SJCRH30 (cell line): Measurements from ENCODE around the gene DGKQ. TPM values are rescaled to one million over a fixed set of nuclear protein-coding genes. Genes with fewer than 3 reads are reported as not detected.
"Not testable (repeated sequence)": the region's sequence is repeated elsewhere in the genome, so short reads cannot be mapped to it uniquely, and the experiment has no call there.

Experiments used
- DNase-seq, 2 experiments: peaks; one replicate each; pipeline ENCODE4 v3.0.0-alpha.2; 2015 to 2020
- H3K27ac ChIP-seq: fragments of 250-450 bp; sonication (Bioruptor Pico); 2 replicates; pipeline ENCODE4 v1.5.1; 2020; ENCODE audit warnings: mild to moderate bottlenecking, moderate library complexity
- H3K27me3 ChIP-seq: fragments of 250-450 bp; sonication (Bioruptor Pico); 2 replicates; pipeline ENCODE4 v1.5.1; 2020; ENCODE audit warnings: mild to moderate bottlenecking, moderate library complexity
- H3K36me3 ChIP-seq: fragments of 250-450 bp; sonication (Bioruptor Pico); 2 replicates; pipeline ENCODE4 v1.5.1; 2020; ENCODE audit warnings: mild to moderate bottlenecking, moderate library complexity
- H3K4me1 ChIP-seq: fragments of 250-450 bp; sonication (Bioruptor Pico); 2 replicates; pipeline ENCODE4 v1.5.1; 2020; ENCODE audit warnings: mild to moderate bottlenecking, moderate library complexity
- H3K4me3 ChIP-seq: fragments of 250-450 bp; sonication (Bioruptor Pico); 2 replicates; pipeline ENCODE4 v1.5.1; 2020; ENCODE audit warnings: mild to moderate bottlenecking, moderate library complexity
- H3K9me3 ChIP-seq: fragments of 250-450 bp; sonication (Bioruptor Pico); replicated peaks from 2 replicates; pipeline ENCODE4 v1.5.1; 2020; ENCODE audit warnings: mild to moderate bottlenecking, moderate library complexity
- total RNA-seq: library from RNA; depleted of rRNA; stranded (reverse); fragments of >200 nt; shearing (Covaris generic); gene quantifications from 2 replicates; pipeline ENCODE4 v1.2.3, GENCODE V29; 2014

Gene DGKQ
- total RNA-seq, 1 experiment from 2014 or later = 2.8 TPM

GRCh38 chr4:929096-929765 lies 44.1 kb downstream of the DGKQ start:
- no peaks in the 10 kb centered on the region for H3K9me3 ChIP-seq
- no peaks in the 10 kb centered on the region for H3K27me3 ChIP-seq
- H3K4me1 ChIP-seq = peaks cover 13% of the 10 kb centered on the region
- no peak overlapping the region for H3K27ac ChIP-seq
- no peak for DNase-seq
- no peak overlapping the region for H3K4me3 ChIP-seq
- peaks cover 5% of the 10 kb centered on the region; the same call in 1 of the 2 replicates for H3K36me3 ChIP-seq

- not testable (repeated sequence) for H3K9me3 ChIP-seq, H3K27ac ChIP-seq, H3K36me3 ChIP-seq, DNase-seq, H3K27me3 ChIP-seq, H3K4me3 ChIP-seq
- H3K4me1 ChIP-seq = peaks cover 13% of the 10 kb centered on the region
Observed at GRCh38 chr4:927566-927965, 45.8 kb downstream of the DGKQ start.

GRCh38 chr4:926538-926937 lies 46.8 kb downstream of the DGKQ start:
- no peak for DNase-seq

DNA sequence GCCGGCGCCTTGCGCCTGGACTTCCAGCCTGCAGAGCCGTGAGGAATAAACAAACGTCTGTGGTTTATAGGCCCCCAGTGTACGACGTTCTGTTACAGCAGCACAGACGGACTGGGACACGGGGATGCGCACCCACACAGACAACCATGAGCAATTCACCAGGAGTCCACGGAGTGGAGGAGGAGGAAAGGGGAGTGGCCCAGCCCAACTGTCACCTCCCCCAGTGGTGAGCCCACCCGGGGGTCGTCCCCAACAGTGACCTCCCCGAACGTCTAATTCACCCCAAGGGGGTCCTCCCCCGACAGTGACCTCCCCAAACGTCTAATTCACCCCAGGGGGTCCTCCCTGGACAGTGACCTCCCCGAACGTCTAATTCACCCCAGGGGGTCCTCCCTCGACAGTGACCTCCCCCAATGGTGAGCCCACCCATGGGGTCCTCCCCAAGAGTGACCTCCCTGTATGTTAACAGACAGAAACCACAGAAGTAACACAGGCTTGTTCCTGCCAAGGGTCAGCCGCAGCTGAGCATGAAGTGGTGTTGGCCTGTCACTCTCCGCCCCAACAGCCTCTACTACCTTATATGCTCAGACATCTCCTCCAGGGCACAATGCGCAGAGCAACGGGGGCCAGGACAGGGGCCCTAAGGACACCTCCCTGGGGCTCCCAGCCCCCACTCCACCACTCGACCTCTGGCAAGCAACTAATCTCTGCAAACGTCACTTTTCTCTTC lies 47.4 kb downstream of the DGKQ start:
- H3K36me3 ChIP-seq = peaks cover 5% of the 10 kb centered on the region; the same call in 1 of the 2 replicates
- H3K9me3 ChIP-seq = no peaks in the 10 kb centered on the region
- DNase-seq = no peak
- no peak overlapping the region for H3K4me3 ChIP-seq
- peaks cover 13% of the 10 kb centered on the region for H3K4me1 ChIP-seq
- H3K27me3 ChIP-seq = no peaks in the 10 kb centered on the region
- no peak overlapping the region for H3K27ac ChIP-seq

More at GRCh38 chr4:926538-926937, 46.8 kb downstream of the DGKQ start:
- H3K4me1 ChIP-seq = peaks cover 13% of the 10 kb centered on the region
- peaks cover 5% of the 10 kb centered on the region; the same call in 1 of the 2 replicates for H3K36me3 ChIP-seq
- H3K27ac ChIP-seq = no peak overlapping the region
- no peaks in the 10 kb centered on the region for H3K27me3 ChIP-seq
- H3K9me3 ChIP-seq = no peaks in the 10 kb centered on the region
- H3K4me3 ChIP-seq = no peak overlapping the region

- Histone ChIP-seq H3K4me1 (peaks cover 5% of the 10 kb centered on the region), H3K36me3 (peaks cover 5% of the 10 kb centered on the region; the same call in 1 of the 2 replicates), H3K4me3 (no peak overlapping the region), H3K27me3 (no peaks in the 10 kb centered on the region), H3K9me3 (no peaks in the 10 kb centered on the region), H3K27ac (no peak overlapping the region)
- DNase-seq = no peak
Observed at GRCh38 chr4:925171-925570, 48.2 kb downstream of the DGKQ start.

DNA sequence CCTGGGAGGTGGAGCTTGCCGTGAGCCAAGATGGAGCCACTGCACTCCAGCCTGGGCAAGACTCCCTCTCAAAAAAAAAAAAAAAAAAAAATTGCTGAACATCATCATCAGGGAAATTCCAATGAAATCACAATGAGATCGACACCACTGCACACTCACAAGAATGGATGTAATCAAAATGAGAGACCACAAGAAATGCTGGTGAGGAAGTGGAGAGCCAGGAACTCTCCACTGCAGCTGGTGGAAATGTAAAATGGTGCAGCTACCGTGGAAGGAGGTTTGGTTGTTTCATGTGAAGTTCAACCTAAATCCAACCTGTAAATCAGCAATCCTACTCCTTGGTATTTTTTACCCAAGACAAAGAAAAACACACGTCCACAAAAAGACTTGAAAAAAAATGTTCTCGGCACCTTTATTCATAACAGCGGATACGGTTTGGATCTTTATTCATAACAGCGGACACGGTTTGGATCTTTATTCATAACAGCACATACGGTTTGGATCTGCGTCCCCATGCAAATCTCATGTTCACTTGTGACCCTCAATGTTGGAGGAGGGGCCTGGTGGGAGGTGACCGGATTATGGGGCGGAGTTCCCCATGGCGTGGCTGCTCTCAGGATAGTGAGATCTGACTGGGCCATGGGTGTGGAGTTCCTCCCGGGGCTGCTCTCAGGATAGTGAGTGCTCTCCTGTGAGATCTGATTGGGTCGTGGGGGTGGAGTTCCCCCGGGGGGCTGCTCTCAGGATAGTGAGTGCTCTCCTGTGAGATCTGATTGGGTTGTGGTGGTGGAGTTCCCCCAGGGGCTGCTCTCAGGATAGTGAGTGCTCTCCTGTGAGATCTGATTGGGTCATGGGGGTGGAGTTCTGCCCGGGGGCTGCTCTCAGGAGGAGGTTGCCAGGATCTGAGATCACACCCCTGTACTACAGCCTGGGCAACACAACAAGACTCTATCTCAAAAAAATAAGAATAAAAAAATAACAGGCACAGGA lies 49.0 kb downstream of the DGKQ start:
- H3K9me3 ChIP-seq = no peaks in the 10 kb centered on the region
- H3K4me3 ChIP-seq = no peak overlapping the region
- DNase-seq = no peak
- no peaks in the 10 kb centered on the region for H3K4me1 ChIP-seq
- H3K36me3 ChIP-seq = peaks cover 5% of the 10 kb centered on the region; the same call in 1 of the 2 replicates
- no peak overlapping the region for H3K27ac ChIP-seq
- H3K27me3 ChIP-seq = no peaks in the 10 kb centered on the region

- Histone ChIP-seq H3K27ac (no peak overlapping the region), H3K27me3 (no peaks in the 10 kb centered on the region), H3K36me3 (peaks cover 5% of the 10 kb centered on the region; the same call in 1 of the 2 replicates), H3K9me3 (peaks cover 5% of the 10 kb centered on the region; the same call in 1 of the 2 replicates), H3K4me3 (no peak overlapping the region), H3K4me1 (no peaks in the 10 kb centered on the region)
- no peak for DNase-seq
Observed at GRCh38 chr4:921830-922331, 51.5 kb downstream of the DGKQ start.

GRCh38 chr4:919004-919680 lies 54.2 kb downstream of the DGKQ start:
- not testable (repeated sequence) for H3K27ac ChIP-seq, H3K27me3 ChIP-seq

GRCh38 chr4:918591-918990 lies 54.8 kb downstream of the DGKQ start:
- H3K4me1 ChIP-seq, H3K9me3 ChIP-seq, H3K27ac ChIP-seq: not testable (repeated sequence)

More at GRCh38 chr4:919004-919680, 54.2 kb downstream of the DGKQ start:
- H3K4me3 ChIP-seq, H3K4me1 ChIP-seq, DNase-seq, H3K9me3 ChIP-seq, H3K36me3 ChIP-seq: not testable (repeated sequence)

GRCh38 chr4:917992-918391 lies 55.4 kb downstream of the DGKQ start:
- H3K36me3 ChIP-seq = 0 out of 2 replicates have a peak, but pooled peaks cover 2% of the 10 kb centered on the region
- H3K9me3 ChIP-seq = peaks cover 5% of the 10 kb centered on the region; the same call in 1 of the 2 replicates
- H3K4me3 ChIP-seq = no peak overlapping the region
- DNase-seq = no peak
- H3K4me1 ChIP-seq = no peaks in the 10 kb centered on the region
- H3K27me3 ChIP-seq = no peaks in the 10 kb centered on the region
- H3K27ac ChIP-seq = no peak overlapping the region

More at GRCh38 chr4:918591-918990, 54.8 kb downstream of the DGKQ start:
- not testable (repeated sequence) for H3K4me3 ChIP-seq, DNase-seq, H3K27me3 ChIP-seq, H3K36me3 ChIP-seq

DNA sequence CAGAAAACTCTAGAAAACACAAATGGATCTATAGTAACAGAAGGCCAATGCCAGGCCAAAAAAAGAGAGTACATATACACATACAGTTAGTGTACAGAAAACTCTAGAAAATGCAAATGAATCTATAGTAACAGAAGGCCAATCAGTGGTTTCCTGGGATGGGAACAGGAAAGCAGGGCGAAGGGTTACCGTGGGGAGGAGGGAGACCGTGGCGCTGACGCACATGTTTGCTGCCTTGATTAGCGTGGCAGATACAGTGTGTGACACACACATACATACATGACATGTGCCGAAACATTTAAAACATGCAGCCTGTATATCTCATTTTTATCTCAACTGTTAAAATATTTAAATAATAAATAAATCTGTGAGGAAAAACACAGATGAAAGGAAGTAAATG lies 55.9 kb downstream of the DGKQ start:
- H3K27ac ChIP-seq = no peak overlapping the region
- H3K4me3 ChIP-seq = no peak overlapping the region
- 0 out of 2 replicates have a peak, but pooled peaks cover 2% of the 10 kb centered on the region for H3K36me3 ChIP-seq
- H3K4me1 ChIP-seq = no peaks in the 10 kb centered on the region
- H3K27me3 ChIP-seq = no peaks in the 10 kb centered on the region
- no peak for DNase-seq
- peaks cover 5% of the 10 kb centered on the region; the same call in 1 of the 2 replicates for H3K9me3 ChIP-seq

GRCh38 chr4:915595-915994 lies 57.8 kb downstream of the DGKQ start:
- Histone ChIP-seq H3K4me1 (no peaks in the 10 kb centered on the region), H3K36me3 (peaks cover 8% of the 10 kb centered on the region), H3K4me3 (no peak overlapping the region), H3K27me3 (no peaks in the 10 kb centered on the region), H3K27ac (no peak overlapping the region), H3K9me3 (peaks cover 5% of the 10 kb centered on the region; the same call in 1 of the 2 replicates)
- no peak for DNase-seq

DNA sequence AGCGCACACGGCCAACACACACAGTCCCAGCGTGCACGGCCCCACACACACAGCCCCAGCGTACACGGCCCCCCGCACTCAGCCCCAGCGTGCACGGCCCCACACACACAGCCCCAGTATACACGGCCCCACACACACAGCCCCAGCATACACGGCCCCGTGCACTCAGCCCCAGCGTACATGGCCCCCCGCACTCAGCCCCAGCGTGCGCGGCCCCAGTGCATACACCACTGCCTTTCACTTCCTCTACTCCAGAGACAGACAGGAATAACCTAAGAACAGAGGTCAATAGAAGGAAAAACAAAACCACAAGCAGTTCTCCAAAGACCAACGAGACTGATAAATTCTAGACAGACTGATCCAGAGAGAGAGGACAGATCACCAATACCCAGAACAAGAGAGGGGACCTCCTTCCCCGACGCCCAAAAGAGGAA lies 58.3 kb downstream of the DGKQ start:
- Histone ChIP-seq H3K4me3 (no peak overlapping the region), H3K4me1 (no peaks in the 10 kb centered on the region)

DNA sequence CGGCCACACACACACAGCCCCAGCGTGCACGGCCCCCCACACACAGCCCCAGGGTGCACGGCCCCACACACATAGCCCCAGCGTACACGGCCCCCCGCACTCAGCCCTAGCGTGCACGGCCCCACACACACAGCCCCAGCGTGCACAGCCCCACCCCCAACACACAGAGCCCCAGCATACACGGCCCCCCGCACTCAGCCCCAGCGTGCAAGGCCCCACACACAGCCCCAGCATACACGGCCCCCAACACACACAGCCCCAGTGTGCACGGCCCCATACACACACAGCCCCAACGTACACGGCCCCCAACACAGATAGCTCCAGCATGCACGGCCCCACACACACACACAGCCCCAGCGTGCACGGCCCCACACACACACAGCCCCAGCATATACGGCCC lies 58.8 kb downstream of the DGKQ start:
- no peaks in the 10 kb centered on the region for H3K27me3 ChIP-seq
- DNase-seq = no peak
- no peaks in the 10 kb centered on the region for H3K4me1 ChIP-seq
- no peak overlapping the region for H3K4me3 ChIP-seq
- H3K9me3 ChIP-seq = peaks cover 5% of the 10 kb centered on the region; the same call in 1 of the 2 replicates
- H3K27ac ChIP-seq = no peak overlapping the region
- H3K36me3 ChIP-seq = peaks cover 13% of the 10 kb centered on the region

More for the DNA sequence above, 58.3 kb downstream of the DGKQ start:
- no peak for DNase-seq
- Histone ChIP-seq H3K9me3 (peaks cover 5% of the 10 kb centered on the region; the same call in 1 of the 2 replicates), H3K36me3 (peaks cover 8% of the 10 kb centered on the region), H3K27ac (no peak overlapping the region), H3K27me3 (no peaks in the 10 kb centered on the region)
